Measurements from ENCODE around the gene WDR72.

The WDR72 gene

GRCh38 chr15:53762916-53763315, 3.5 kb upstream of the WDR72 start:
- H3K27ac ChIP-seq: no peak overlapping the region
- no peak for TF ChIP-seq CTCF (conservative IDR thresholded peaks at IDR 0.05)

- no peak overlapping the region for H3K27ac ChIP-seq
- no peak for TF ChIP-seq CTCF (conservative IDR thresholded peaks at IDR 0.05)
Measured at GRCh38 chr15:53758412-53758811, 1.1 kb downstream of the WDR72 start.

- TF ChIP-seq CTCF (conservative IDR thresholded peaks at IDR 0.05): no peak
- no peak overlapping the region for H3K27ac ChIP-seq
Measured at GRCh38 chr15:53757906-53758305, 1.6 kb downstream of the WDR72 start.

- H3K27ac ChIP-seq: no peak overlapping the region
- no peak for TF ChIP-seq CTCF (conservative IDR thresholded peaks at IDR 0.05)
Measured at GRCh38 chr15:53753813-53754212, 5.7 kb downstream of the WDR72 start.

- H3K27ac ChIP-seq: no peak overlapping the region
- no peak for TF ChIP-seq CTCF (conservative IDR thresholded peaks at IDR 0.05)
Measured at GRCh38 chr15:53752406-53752805, 7.1 kb downstream of the WDR72 start.

GRCh38 chr15:53747501-53748068, 11.9 kb downstream of the WDR72 start:
- no peak overlapping the region for H3K27ac ChIP-seq
- TF ChIP-seq CTCF (conservative IDR thresholded peaks at IDR 0.05): no peak

- no peak overlapping the region for H3K27ac ChIP-seq
Measured at GRCh38 chr15:53746101-53746500, 13.4 kb downstream of the WDR72 start.

More at GRCh38 chr15:53746101-53746500, 13.4 kb downstream of the WDR72 start:
- no peak for TF ChIP-seq CTCF (conservative IDR thresholded peaks at IDR 0.05)
